Measurements from ENCODE around the gene VANGL2. TPM values are rescaled to one million over a fixed set of nuclear protein-coding genes. Genes with fewer than 3 reads are reported as not detected.

Gene VANGL2
- total RNA-seq, 1 donor from 2014 or later: 0.41 TPM

DNA sequence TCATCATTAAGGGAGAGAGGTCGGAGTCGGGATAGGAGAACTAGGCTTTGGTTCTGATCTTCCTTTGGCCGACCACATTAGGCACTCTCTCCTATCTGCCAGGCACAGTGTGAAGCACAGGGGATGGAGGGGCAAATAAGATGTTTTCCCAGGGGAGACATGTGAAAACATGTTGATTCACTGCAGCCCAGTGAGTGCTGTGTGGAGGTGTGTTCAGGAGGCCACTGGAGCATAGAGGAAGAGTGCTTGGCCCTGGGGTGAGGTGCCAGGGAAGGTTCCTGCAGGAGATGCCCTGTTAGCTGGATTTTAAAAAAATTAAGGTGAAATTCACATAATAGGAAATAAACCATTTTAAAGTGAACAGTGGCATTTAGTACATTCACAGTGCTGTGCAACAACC is 3.7 kb downstream of the VANGL2 start:
- no peak for DNase-seq (ENCODE audit: extremely low read depth, low read depth, low spot score)

GRCh38 chr1:160405331-160405877 is 5.0 kb downstream of the VANGL2 start:
- DNase-seq (ENCODE audit: extremely low read depth, low read depth, low spot score): no peak

DNA sequence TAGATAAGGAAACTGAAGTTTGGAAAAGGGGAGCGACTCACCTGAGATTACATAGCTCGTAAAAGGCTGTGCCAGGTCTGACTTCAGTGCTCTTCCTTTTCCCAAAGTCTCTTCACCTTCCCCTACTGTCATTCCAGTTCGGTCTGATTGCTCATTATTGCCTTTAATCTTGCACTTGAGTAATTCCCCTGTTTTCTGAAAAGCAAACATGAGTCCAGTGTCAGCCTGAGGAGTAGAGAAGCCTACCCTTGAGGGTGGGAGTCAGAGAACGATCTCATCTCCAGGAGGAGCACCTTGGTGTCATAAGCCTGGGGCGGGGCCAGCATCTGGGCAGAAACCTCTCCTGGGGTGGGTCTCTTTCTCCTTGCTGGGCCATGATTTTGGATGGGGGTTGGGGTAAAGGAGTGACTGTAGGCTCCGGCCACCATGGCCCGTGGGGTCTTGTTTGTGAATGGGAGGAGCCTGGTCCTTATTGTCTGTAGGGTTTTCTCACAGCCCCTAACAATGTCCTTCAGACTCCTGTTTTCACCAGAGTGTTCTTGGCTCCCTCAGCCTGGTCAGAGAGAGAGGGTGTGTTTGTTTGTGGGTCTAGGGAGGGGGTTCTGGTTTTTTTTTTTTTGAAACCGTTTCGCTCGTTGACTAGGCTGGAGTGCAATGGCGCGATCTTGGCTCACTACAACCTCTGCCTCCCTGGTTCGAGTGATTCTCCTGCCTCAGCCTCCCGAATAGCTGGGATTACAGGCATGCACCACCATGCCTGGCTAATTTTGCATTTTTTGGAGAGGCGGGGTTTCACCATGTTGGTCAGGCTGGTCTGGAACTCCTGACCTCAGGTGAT is 6.0 kb downstream of the VANGL2 start:
- DNase-seq (ENCODE audit: extremely low read depth, low read depth, low spot score): no peak

DNA sequence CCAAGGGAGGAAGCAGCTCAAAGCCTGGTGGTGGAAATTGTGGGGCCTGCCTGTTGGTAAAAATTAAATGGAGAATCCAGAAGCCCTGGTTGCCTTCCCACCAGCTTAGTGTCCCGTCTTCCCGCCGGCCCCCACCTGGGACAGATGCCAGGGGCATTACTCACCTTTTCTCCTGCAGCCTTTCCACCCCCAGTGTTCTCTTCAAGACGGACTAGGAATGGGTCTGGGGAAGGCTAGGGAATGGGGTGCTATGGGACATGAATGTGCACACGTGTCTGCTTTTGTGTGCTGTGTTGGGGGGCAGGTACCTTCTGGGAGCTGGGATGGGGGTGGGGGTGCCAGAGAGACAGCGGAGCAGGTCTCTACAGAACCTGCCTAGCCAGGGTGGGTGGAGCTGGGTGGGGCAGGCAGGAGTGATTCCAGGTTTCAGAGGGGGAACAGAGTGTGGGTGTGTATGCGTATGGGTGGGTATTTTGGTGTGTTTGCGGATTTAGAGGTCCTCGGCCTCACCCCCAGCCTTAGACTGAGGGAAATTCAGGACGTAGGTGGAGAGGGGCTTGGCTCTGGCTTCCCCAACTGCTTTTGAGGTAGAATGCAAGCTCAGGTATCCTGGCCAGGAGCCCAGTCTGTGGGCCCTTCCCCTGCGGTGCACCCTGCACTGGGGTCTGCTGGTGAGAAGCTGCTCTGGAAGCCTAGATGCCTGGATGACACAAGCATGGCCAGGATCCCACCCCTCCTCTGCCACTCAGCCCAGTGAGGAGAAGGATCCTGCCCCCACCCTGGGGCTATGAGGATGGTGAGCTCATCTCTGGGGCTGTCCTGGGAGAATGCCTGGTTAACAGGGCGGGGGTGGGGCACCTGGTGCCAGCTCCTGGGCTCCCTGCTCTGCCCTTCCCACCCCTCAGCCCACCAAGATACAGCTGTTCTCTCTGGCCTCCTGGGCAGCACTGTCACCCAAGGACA is 7.8 kb downstream of the VANGL2 start:
- DNase-seq (ENCODE audit: extremely low read depth, low read depth, low spot score): no peak

DNA sequence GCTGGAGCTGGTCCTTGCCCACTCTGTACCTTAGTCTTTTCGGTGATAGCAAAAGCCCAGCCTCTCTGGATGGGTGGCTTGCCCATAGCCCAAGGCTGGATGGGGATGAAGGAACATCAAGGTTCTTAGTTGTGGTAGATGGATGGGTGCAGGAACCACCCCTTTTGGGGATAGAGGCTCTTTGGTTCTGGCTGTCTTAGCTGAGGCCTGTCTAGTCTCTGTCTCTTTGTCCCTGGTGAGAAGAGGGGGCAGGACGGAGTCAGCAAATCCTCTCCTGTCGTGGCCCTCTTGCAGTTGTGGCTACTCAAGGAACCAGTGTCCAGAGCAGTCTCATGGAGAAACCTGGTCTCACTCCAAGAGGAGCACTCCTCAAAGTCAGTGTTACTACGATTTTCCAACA is 8.5 kb downstream of the VANGL2 start:
- DNase-seq (ENCODE audit: extremely low read depth, low read depth, low spot score): no peak

DNA sequence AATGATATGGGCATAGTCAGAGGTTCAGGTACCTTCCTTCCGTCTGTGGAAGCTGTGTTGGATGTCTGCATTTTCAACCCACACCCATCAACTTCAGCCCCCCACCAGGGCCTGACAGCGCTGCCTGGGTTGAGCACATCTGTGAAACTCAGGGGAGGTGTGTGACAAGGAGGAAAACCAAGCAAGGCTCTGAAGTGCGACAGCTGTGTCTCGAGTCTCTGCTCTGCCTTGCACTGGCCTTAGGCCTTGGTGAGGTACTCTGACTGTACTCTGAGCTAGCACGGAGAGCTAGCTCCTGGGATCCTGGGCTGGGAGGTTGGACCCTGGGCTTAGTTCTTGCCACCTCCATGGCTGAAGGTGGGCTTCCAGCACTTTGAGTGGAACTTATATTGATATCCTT is 9.1 kb downstream of the VANGL2 start:
- DNase-seq (ENCODE audit: extremely low read depth, low read depth, low spot score): no peak

DNA sequence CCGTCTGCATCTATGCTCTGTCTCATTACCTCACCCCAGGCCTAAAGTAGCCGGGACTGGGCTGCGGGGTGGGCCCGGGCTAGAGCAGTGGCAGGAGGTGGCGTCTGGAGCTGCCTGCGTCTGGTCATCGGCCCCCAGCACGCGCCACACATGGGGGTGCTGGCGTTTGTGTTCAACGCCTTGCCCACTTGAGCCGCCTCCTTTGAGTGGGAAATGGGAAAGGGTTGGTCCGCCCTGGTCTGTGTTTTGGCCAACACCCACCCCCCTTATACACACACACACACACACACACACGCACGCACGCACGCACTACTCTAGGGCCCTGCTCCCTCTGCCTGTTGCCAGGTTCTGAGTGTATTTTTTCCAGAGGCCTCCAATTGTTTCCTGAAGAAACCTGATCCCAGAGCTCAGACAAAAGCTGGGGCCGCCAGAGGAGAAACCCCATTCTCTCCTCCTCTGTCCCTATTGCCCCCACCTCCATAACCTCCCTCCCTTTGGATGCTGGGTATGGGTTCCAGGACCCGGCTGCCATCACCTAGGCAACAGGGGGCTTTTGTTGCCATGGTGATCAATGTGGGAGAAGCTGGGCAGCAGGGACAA is 10.1 kb downstream of the VANGL2 start:
- DNase-seq (ENCODE audit: extremely low read depth, low read depth, low spot score): no peak

DNA sequence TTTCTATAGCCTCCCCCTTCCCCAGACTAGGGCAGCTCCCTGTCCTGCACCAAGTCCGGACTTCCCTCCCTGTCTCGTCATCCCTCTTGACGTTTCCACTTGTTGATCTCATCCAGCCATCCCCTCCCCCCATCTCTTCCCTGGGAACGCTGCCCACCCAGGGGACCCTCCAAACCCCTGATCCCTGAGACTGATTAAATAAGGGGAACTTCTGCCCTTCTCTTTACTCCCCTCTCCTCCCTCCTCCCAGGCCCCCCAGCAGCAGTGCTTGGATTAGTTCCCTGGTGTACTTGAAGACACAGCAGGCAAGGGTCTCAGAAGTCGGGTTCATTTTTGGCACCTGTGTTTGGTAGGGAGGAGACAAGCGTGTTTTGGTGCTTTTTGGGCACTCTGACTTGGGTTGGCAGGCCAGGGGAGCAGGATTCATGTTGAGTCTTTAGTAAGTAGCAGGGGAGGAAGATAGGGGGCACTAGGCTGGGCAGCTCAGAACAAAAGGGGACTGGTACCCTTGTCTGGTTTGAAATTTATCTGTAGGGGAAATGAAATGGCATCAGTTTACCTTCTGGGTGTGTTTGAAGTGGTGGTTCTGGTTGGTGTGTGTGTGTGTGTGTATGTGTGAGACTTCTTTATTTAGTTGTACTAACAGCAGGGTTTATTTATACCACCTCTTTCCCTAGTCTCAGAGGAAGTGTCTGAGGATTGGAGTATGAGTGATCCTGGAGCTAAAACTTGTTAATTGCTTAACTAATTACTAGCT is 11.1 kb downstream of the VANGL2 start:
- no peak for DNase-seq (ENCODE audit: extremely low read depth, low read depth, low spot score)

DNA sequence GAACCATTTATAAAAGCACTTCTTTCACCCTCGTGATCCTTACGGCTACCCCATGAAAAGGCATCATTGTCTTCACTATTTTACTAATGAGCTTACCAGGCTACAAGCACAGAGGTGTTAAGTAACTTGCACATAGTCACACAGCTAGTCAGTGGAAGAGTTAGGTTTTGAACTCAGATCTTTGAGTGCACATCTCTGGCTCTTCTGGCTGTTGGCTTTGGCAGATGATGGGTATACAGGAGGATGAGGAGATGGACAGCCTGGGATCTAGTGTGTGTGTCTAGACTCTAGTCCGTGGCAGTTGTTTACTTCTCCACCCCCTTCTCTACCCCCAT is 11.6 kb downstream of the VANGL2 start:
- no peak for DNase-seq (ENCODE audit: extremely low read depth, low read depth, low spot score)

- no peak for DNase-seq (ENCODE audit: extremely low read depth, low read depth, low spot score)
Measured at GRCh38 chr1:160413716-160414115, 13.4 kb downstream of the VANGL2 start.

DNA sequence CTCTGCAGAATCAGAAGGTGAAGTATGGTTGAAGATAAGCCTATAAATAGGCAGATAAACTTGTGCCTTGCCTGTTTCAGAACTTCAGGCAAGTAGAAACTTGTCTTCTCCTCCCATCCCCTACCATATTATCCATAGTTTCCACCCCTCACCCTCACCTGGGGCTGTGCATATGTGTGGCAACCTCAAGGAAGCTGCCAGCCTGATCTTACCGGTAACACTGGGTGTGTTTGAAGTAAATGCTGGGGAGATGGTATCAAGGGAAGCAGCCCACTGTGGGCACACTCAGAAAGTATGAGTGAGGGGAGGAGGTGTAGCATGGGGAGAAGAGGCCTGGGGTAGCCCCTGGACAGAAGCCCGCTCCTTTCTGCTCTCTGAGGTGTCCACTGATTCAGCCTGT is 14.5 kb downstream of the VANGL2 start:
- DNase-seq (ENCODE audit: extremely low read depth, low read depth, low spot score): no peak

GRCh38 chr1:160415696-160416290 is 15.4 kb downstream of the VANGL2 start:
- no peak for DNase-seq (ENCODE audit: extremely low read depth, low read depth, low spot score)

- no peak for DNase-seq (ENCODE audit: extremely low read depth, low read depth, low spot score)
Measured at GRCh38 chr1:160416369-160416768, 16.0 kb downstream of the VANGL2 start.

- no peak for DNase-seq (ENCODE audit: extremely low read depth, low read depth, low spot score)
Measured at GRCh38 chr1:160418483-160418882, 18.1 kb downstream of the VANGL2 start.

DNA sequence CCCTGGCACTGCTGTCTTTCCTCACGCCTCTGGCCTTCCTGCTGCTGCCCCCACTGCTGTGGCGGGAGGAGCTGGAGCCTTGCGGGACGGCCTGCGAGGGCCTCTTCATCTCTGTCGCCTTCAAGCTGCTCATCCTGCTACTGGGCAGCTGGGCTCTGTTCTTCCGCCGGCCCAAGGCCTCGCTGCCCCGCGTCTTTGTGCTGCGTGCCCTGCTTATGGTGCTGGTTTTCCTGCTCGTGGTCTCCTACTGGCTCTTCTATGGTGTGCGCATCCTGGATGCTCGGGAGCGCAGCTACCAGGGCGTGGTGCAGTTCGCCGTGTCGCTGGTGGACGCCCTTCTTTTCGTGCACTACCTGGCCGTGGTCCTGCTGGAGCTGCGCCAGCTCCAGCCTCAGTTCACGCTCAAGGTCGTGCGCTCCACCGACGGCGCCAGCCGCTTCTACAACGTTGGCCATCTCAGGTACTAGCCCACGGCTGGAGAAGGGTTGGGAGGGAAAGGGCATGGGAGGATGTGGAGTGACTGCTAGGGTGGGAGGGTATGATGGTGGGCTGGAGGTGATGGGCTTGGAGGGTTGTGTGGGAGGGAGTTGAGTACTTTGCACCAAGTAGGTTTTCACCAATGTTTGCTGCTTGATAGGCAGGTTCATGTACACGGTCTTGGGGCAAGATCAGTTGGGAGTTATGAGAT is 18.9 kb downstream of the VANGL2 start:
- DNase-seq (ENCODE audit: extremely low read depth, low read depth, low spot score): no peak

DNA sequence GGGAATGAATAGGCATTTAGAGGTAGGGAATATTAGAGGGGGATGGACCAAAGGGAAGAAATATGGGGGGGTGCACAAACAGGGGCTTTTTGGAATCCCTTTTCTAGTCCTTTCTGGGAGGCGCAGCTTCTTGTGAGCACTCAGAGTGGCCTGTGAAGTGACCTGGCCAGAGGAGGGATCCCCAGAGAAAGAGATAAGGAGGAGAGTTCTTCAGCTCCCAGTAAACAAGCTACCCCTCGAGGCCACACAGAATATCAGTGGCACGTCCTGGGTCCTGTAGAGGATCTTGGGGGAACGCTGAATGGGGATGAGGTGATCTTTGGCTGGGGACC is 19.4 kb downstream of the VANGL2 start:
- DNase-seq (ENCODE audit: extremely low read depth, low read depth, low spot score): no peak

DNA sequence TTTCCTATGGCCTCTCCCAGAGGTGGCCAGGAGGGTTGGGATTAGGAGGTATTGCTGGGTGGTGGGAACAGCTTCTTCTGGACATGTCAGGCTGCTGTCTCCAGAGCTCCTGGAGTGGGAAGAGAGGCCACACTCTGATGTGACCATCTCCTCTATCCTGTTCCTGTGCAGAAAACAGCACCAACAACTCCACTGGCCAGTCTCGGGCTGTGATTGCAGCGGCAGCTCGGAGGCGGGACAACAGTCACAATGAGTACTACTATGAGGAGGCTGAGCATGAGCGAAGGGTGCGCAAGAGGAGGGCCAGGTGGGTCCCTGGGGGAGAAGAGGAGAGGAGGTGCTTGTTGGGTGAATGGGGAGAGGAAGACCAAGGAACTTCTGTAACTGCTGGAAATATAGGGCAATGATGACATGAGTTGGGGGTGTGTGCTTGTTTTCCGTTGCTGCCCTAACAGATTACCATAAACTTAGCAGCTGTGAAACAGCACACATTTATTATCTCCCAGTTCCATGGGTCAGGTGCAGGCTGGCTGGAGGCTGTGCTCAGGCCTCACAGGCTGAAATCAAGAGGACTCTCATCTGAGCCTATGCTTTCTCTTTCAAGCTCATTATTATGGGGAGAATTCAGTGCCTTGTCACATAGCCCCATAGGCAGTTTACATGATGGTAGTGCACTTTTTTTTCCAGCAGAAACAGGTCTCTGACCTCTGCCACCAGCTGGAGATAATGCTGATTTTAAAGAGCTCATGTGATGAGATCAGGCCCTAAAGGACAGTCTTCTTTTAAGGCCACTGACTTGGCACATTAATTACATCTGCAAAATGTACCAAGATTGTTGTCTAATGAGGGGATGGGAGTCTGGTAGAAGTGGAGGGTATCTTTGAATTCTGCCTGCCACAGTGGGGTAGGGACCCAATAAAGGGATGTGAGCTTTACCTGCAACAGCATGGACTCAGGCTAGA is 20.8 kb downstream of the VANGL2 start:
- DNase-seq (ENCODE audit: extremely low read depth, low read depth, low spot score): no peak

GRCh38 chr1:160421881-160422280 is 21.5 kb downstream of the VANGL2 start:
- no peak for DNase-seq (ENCODE audit: extremely low read depth, low read depth, low spot score)

Measured in glomerular endothelial cell (primary cell).